H9 (cell line): ENCODE measurements around the gene SLC27A1. TPM values are rescaled to one million over a fixed set of nuclear protein-coding genes. Genes with fewer than 3 reads are reported as not detected.

Experiments used
- DNase-seq: peaks from one replicate; pipeline ENCODE4 v3.0.0-alpha.2; 2017
- H2AFZ ChIP-seq: one replicate; pipeline ENCODE4 v1.6.1; 2013; ENCODE audit warnings: mild to moderate bottlenecking, low read length, control low read depth, moderate library complexity
- H2AK5ac ChIP-seq: 2 replicates; pipeline ENCODE4 v1.6.1; 2013; ENCODE audit warnings: low read length, control low read depth, mixed read lengths; ENCODE audit not compliant: insufficient read length
- H2BK120ac ChIP-seq: one replicate; pipeline ENCODE4 v1.6.1; 2013; ENCODE audit warnings: low read depth, mild to moderate bottlenecking, low read length, control low read depth, inconsistent platforms; ENCODE audit not compliant: poor library complexity, severe bottlenecking
- H2BK12ac ChIP-seq: 2 replicates; pipeline ENCODE4 v1.6.1; 2013; ENCODE audit warnings: low read length, control low read depth, mixed read lengths, low read depth; ENCODE audit not compliant: insufficient read length
- H2BK15ac ChIP-seq: 2 replicates; pipeline ENCODE4 v1.6.1; 2013; ENCODE audit warnings: low read depth, low read length, control low read depth
- H2BK20ac ChIP-seq: one replicate; pipeline ENCODE4 v1.6.1; 2013; ENCODE audit warnings: low read depth, mild to moderate bottlenecking, low read length, control low read depth, inconsistent platforms; ENCODE audit not compliant: poor library complexity, severe bottlenecking
- H2BK5ac ChIP-seq: 2 replicates; pipeline ENCODE4 v1.6.1; 2013; ENCODE audit warnings: low read length, control low read depth, mixed read lengths; ENCODE audit not compliant: insufficient read length
- H3K14ac ChIP-seq: 2 replicates; pipeline ENCODE4 v1.6.1; 2013; ENCODE audit warnings: low read length, control low read depth; ENCODE audit not compliant: insufficient read depth
- H3K18ac ChIP-seq: 2 replicates; pipeline ENCODE4 v1.6.1; 2013; ENCODE audit warnings: low read depth, mild to moderate bottlenecking, mixed read lengths, low read length, control low read depth; ENCODE audit not compliant: insufficient read length
- H3K23ac ChIP-seq: 2 replicates; pipeline ENCODE4 v1.6.1; 2013; ENCODE audit warnings: low read length, control low read depth, mixed read lengths, low read depth; ENCODE audit not compliant: insufficient read length
- H3K23me2 ChIP-seq: 2 replicates; pipeline ENCODE4 v1.6.1; 2013; ENCODE audit warnings: low read depth, mild to moderate bottlenecking, mixed read lengths, low read length, control low read depth; ENCODE audit not compliant: insufficient read length, poor library complexity, severe bottlenecking
- H3K27ac ChIP-seq: 2 replicates; pipeline ENCODE4 v1.5.1; 2013; ENCODE audit warnings: low read length, control low read depth, mixed read lengths, low read depth; ENCODE audit not compliant: insufficient read length
- H3K27me3 ChIP-seq: 2 replicates; pipeline ENCODE4 v1.6.1; 2013; ENCODE audit warnings: low read length, control low read depth, inconsistent platforms; ENCODE audit not compliant: insufficient read depth
- H3K4ac ChIP-seq: 2 replicates; pipeline ENCODE4 v1.6.1; 2013; ENCODE audit warnings: low read depth, mild to moderate bottlenecking, control low read depth, inconsistent platforms, low read length, moderate library complexity
- H3K4me1 ChIP-seq: 2 replicates; pipeline ENCODE4 v1.6.1; 2013; ENCODE audit warnings: low read length, control low read depth, inconsistent platforms; ENCODE audit not compliant: insufficient read depth
- H3K4me2 ChIP-seq: 2 replicates; pipeline ENCODE4 v1.6.1; 2013; ENCODE audit warnings: low read length, control low read depth, mixed read lengths; ENCODE audit not compliant: insufficient read length, insufficient read depth
- H3K56ac ChIP-seq: 2 replicates; pipeline ENCODE4 v1.6.1; 2013; ENCODE audit warnings: low read depth, mild to moderate bottlenecking, mixed read lengths, low read length, control low read depth; ENCODE audit not compliant: insufficient read length
- H3K79me1 ChIP-seq: 2 replicates; pipeline ENCODE4 v1.6.1; 2013; ENCODE audit warnings: low read depth, mild to moderate bottlenecking, moderate library complexity, low read length, control low read depth, inconsistent platforms; ENCODE audit not compliant: insufficient read depth, poor library complexity, severe bottlenecking
- H3K79me2 ChIP-seq: 2 replicates; pipeline ENCODE4 v1.6.1; 2013; ENCODE audit warnings: low read length, control low read depth, inconsistent platforms; ENCODE audit not compliant: insufficient read depth
- H3K9ac ChIP-seq: 2 replicates; pipeline ENCODE4 v1.6.1; 2013; ENCODE audit warnings: low read length, control low read depth, mixed read lengths; ENCODE audit not compliant: insufficient read length; ENCODE audit errors: extremely low read depth
- H3K9me3 ChIP-seq: one replicate; pipeline ENCODE4 v1.6.1; 2013; ENCODE audit warnings: low read depth, low read length, inconsistent platforms; ENCODE audit not compliant: control insufficient read depth
- H3T11ph ChIP-seq: one replicate; pipeline ENCODE4 v1.6.1; 2013; ENCODE audit warnings: mild to moderate bottlenecking, low read length, control low read depth, inconsistent platforms
- H4K20me1 ChIP-seq: one replicate; pipeline ENCODE4 v1.6.1; 2013; ENCODE audit not compliant: control insufficient read depth, insufficient read length, insufficient read depth
- H4K5ac ChIP-seq: 2 replicates; pipeline ENCODE4 v1.6.1; 2013; ENCODE audit warnings: low read depth, mild to moderate bottlenecking, mixed read lengths, low read length, control low read depth; ENCODE audit not compliant: insufficient read length
- H4K8ac ChIP-seq: replicated peaks from 2 replicates; pipeline ENCODE4 v1.6.1; 2013; ENCODE audit warnings: low read length, control low read depth, mixed read lengths, low read depth; ENCODE audit not compliant: insufficient read length
- H4K91ac ChIP-seq: 2 replicates; pipeline ENCODE4 v1.6.1; 2013; ENCODE audit warnings: low read depth, mild to moderate bottlenecking, moderate library complexity, mixed read lengths, low read length, control low read depth; ENCODE audit not compliant: insufficient read length
- H3K27ac Mint-ChIP-seq, 3 experiments: 2 replicates in 2 of 3; 3 replicates in 1 of 3; pipeline ENCODE4 v1.8.0; 2020 to 2021; ENCODE audit warnings: mixed read lengths in 3 of 3, mild to moderate bottlenecking in 1 of 3, moderate library complexity in 1 of 3
- H3K27me3 Mint-ChIP-seq: 2 replicates; pipeline ENCODE4 v1.8.0; 2021; ENCODE audit warnings: low read depth, mild to moderate bottlenecking, moderate library complexity, mixed read lengths
- H3K36me3 Mint-ChIP-seq, 3 experiments: 2 replicates in 2 of 3; 3 replicates in 1 of 3; pipeline ENCODE4 v1.8.0; 2020 to 2021; ENCODE audit warnings: low read depth in 3 of 3, mixed read lengths in 3 of 3; ENCODE audit not compliant: insufficient read depth in 1 of 3
- H3K4me1 Mint-ChIP-seq, 2 experiments: 2 replicates each; pipeline ENCODE4 v1.8.0; 2020; ENCODE audit warnings: mixed read lengths in 2 of 2
- H3K4me3 Mint-ChIP-seq, 2 experiments: 2 replicates in 1 of 2; 3 replicates in 1 of 2; pipeline ENCODE4 v1.8.0; 2020 to 2021; ENCODE audit warnings: mild to moderate bottlenecking in 2 of 2, mixed read lengths in 2 of 2, moderate library complexity in 1 of 2
- H3K9me3 Mint-ChIP-seq, 2 experiments: 2 replicates in 1 of 2; 3 replicates in 1 of 2; pipeline ENCODE4 v1.8.0; 2020; ENCODE audit warnings: mild to moderate bottlenecking in 2 of 2, mixed read lengths in 2 of 2, moderate library complexity in 1 of 2
- WGBS: extraction: QIAGEN DNeasy Blood & Tissue Kit; methylation state at CpG from one replicate; pipeline ENCODE4 v1.1.7; 2013; ENCODE audit warnings: missing lambda C conversion rate, low lambda C conversion rate, mixed read lengths; ENCODE audit not compliant: insufficient read length; ENCODE audit errors: extremely low coverage; 5-methylcytosine and 5-hydroxymethylcytosine counted together
- total RNA-seq: library from RNA; stranded (reverse); gene quantifications from 2 replicates; pipeline ENCODE4 v1.2.1, GENCODE V29; 2021
- TF ChIP-seq, protein P1 (sequence below): fragments of 200-600 bp; sonication (generic); conservative IDR thresholded peaks from 3 replicates; pipeline ENCODE4 v1.8.0; 2021; ENCODE audit warnings: antibody characterized with exemption, mild to moderate bottlenecking

Gene SLC27A1
- total RNA-seq, 1 experiment from 2014 or later, result 6.4 TPM

DNA sequence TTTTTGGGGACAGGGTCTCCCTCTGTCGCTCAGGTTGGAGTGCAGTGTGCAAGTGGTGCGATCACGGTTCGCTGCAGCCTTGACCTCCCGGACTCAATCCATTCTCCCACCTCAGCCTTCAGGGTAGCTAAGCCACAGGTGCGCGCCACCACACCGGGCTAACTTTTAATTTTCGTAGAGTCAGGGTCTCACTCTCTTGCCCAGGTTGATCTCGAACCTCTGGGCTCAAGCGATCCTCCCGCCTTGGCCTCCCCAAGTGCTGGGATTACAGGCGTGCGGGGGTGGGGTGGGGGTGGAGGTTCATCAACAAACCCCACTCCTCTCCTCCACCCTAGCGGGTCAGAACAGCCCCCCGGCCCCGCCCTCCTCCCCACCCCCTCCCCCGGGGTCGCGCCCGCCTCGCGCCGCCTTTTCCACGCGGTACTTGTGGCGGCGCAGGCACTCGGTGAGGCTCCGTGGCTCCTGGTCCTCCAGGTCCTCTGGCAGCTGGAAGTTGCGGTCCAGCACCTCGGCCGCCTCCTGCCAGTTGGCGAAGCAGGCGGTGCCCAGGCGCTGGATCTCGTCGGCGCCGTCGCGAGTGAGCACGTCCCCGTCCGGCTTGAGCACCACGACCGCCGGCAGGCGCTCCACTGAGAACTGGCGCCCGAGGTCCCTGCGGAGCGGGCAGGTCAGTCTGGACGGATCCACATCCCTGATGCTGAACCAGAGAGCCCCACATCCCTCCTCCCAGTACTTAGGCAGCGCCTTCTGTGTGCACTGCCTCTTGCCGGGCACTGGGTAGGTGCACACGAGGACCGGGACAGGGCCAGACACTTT, 14.8 kb upstream of the SLC27A1 start:
- Histone ChIP-seq H3K27ac (no peak overlapping the region), H3K27me3 (peaks cover 3% of the 10 kb centered on the region; the same call in 1 of the 2 replicates), H3T11ph (no peak overlapping the region), H2BK120ac (no peak overlapping the region), H2BK5ac (no peak overlapping the region), H3K18ac (no peak overlapping the region), H3K79me1 (no peaks in the 10 kb centered on the region), H4K91ac (no peak overlapping the region), H2BK20ac (no peak overlapping the region), H3K56ac (no peak overlapping the region), H3K4me2 (peak overlapping the region; percentile 38), H4K5ac (no peak overlapping the region), H3K23ac (no peak overlapping the region), H3K9me3 (no peaks in the 10 kb centered on the region), H2AFZ (no peak overlapping the region), H4K20me1 (peaks cover 4% of the 10 kb centered on the region), H2AK5ac (no peak overlapping the region), H3K4me1 (no peaks in the 10 kb centered on the region), H3K79me2 (no peaks in the 10 kb centered on the region), H4K8ac (no peak overlapping the region), H3K23me2 (no peaks in the 10 kb centered on the region), H3K14ac (no peak overlapping the region; the same call in 1 of the 2 replicates), H2BK12ac (no peak overlapping the region), H3K9ac (no peak overlapping the region), H2BK15ac (no peak overlapping the region), H3K4ac (no peak overlapping the region)
- Mint-ChIP-seq H3K4me3 (peak overlapping the region in 1 of 2 experiments; percentile 76; a peak in 3 of 5 replicates), H3K27me3 (peaks cover 62% of the 10 kb centered on the region), H3K4me1 (peaks cover 7 to 14% of the 10 kb centered on the region in 2 experiments), H3K36me3 (peaks cover 0 to 2% (median 0%) of the 10 kb centered on the region in 3 experiments; a peak in 2 of 7 replicates), H3K9me3 (peaks cover 0 to 5% of the 10 kb centered on the region in 2 experiments; a peak in 1 of 5 replicates), H3K27ac (no peak overlapping the region)
- peak; percentile 46 for DNase-seq
- WGBS, result no CpG with 5 or more reads among the region's 58 CpGs
- TF ChIP-seq, protein P1, sequence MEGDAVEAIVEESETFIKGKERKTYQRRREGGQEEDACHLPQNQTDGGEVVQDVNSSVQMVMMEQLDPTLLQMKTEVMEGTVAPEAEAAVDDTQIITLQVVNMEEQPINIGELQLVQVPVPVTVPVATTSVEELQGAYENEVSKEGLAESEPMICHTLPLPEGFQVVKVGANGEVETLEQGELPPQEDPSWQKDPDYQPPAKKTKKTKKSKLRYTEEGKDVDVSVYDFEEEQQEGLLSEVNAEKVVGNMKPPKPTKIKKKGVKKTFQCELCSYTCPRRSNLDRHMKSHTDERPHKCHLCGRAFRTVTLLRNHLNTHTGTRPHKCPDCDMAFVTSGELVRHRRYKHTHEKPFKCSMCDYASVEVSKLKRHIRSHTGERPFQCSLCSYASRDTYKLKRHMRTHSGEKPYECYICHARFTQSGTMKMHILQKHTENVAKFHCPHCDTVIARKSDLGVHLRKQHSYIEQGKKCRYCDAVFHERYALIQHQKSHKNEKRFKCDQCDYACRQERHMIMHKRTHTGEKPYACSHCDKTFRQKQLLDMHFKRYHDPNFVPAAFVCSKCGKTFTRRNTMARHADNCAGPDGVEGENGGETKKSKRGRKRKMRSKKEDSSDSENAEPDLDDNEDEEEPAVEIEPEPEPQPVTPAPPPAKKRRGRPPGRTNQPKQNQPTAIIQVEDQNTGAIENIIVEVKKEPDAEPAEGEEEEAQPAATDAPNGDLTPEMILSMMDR, result no peak
